ENCODE results near the gene UBE2E1. TPM values are rescaled to one million over a fixed set of nuclear protein-coding genes. Genes with fewer than 3 reads are reported as not detected.

Gene UBE2E1
- total RNA-seq, result 104 and 147 TPM in 2 replicates

DNA sequence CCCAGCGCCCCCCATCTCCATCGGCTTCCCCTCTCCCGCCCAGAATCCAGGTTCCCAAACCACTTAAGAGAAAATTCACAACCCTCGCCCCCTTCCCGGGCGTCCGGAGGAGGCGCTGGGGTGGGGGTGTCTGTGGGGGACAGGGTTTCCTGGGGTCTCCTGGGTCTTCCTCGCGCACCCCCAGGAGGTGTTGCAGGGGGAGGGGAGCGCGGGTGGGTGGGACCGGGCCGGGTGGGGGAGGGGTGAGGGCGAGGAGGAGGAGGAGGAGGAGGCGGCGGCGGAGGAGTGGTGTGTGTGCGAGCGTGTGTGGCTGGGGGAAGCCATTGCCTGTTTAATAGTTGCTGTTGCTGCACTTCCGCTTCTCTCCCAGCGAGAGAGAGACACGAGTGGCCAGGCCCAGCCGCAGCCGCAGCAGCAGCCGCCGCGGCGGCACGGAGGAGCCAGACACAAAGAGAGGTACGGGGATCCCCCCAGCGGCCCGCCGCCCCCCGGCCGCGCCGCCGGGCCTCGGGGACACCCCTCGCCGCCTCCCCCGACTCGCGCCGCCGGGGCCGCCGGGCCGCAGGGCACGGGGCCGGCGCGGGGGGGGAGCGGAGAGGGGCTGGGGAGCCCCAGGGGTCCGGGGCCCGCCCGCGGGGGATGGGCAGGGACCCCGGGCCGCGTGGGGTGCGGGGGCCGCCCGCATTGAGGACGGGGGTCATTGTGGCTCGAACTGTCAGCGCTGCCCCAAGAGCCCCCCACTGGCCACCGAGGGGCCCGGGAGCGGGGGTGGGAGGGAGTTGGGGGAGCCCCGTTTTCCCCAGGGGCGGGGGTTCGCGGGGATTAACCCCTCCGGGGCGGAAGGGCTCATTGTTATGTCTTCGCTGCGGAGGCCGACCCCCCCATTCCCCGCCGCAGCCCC is at the start of gene UBE2E1:
UBE2E1 (plus strand) TSS at position 323 of the 901 bp plus-strand sequence. CDS start 1,315 bp downstream, outside the sequence.

DNA sequence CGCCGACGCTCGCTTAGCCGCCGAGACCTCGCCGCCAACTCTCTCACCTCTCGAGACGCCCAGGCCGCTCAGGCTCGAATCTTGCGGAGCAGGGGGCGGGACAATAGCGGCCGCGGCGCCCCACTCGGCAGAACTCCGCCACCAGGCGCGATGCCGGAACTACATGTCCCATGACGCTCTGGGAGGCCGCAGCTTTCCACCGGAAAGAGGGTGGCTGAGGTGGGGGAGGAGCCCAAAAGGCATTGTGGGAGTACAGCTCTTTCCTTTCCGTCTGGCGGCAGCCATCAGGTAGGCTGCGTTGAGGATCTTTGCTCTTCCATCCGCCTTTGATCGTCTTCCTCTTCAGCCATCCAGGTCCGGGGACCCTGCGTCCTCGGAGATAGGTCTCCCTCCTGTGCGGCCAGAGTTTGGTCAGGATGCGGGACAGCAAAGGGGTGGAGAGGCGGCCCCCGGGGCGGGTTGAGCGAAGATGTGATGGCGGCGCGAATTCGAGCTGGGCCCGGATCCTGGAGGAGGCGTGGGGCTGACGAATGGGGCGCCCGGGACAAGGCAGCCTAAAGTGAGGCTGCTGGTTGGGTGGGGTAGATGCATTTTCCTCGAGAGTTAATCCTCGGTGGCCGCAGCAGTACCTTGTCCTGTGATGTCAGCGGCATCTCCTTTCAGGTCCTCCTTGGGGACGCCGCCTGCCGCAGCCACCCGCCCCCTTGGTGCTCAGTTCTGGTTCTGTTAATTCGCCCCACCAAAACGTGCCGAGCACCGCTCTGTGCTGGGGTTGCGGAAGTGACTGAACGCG is 111.3 kb downstream of the UBE2E1 start, which contains the start of the genes NKIRAS1 and RPL15:
NKIRAS1 (minus strand) TSS at position 105 of the 793 bp plus-strand sequence. CDS start 6,086 bp downstream, outside the sequence.
RPL15 (plus strand) TSS at position 247 of the 793 bp plus-strand sequence. CDS start 728 bp downstream, outside the sequence.

Other genes starting within 250 kb of the UBE2E1 start
- gene NKIRAS1, start 111.0 kb downstream of the UBE2E1 start, total RNA-seq, result 5.6 and 6.6 TPM in 2 replicates
- 2,968 and 3,155 TPM in 2 replicates for gene RPL15, start 111.2 kb downstream of the UBE2E1 start, total RNA-seq
- 45.5 and 52.2 TPM in 2 replicates for gene NR1D2, start 139.3 kb downstream of the UBE2E1 start, total RNA-seq